Mesenchymal stem cell (in vitro differentiated cells and primary cell): ENCODE data around the gene HIKESHI.

Experiments used
- DNase-seq: peaks from one replicate; pipeline ENCODE4 v3.0.0-alpha.2; 2013
- H2AFZ ChIP-seq: one replicate; pipeline ENCODE4 v1.6.1; 2013; ENCODE audit warnings: low read depth, mild to moderate bottlenecking, control low read depth, inconsistent platforms, low read length, moderate library complexity
- H2AK5ac ChIP-seq: 2 replicates; pipeline ENCODE4 v1.6.1; 2013; ENCODE audit warnings: low read length, moderate library complexity, mild to moderate bottlenecking, inconsistent platforms; ENCODE audit not compliant: severe bottlenecking
- H2BK120ac ChIP-seq: one replicate; pipeline ENCODE4 v1.6.1; 2013; ENCODE audit warnings: low read depth, mild to moderate bottlenecking, inconsistent platforms, low read length, moderate library complexity
- H2BK12ac ChIP-seq, 2 experiments: one replicate each; pipeline ENCODE4 v1.6.1; 2013; ENCODE audit warnings: inconsistent platforms in 2 of 2, low read length in 2 of 2, mild to moderate bottlenecking in 2 of 2, moderate library complexity in 2 of 2, control low read depth in 1 of 2
- H2BK15ac ChIP-seq: one replicate; pipeline ENCODE4 v1.6.1; 2013; ENCODE audit warnings: mild to moderate bottlenecking, low read depth, inconsistent platforms; ENCODE audit not compliant: poor library complexity, severe bottlenecking
- H2BK5ac ChIP-seq: 2 replicates; pipeline ENCODE4 v1.6.1; 2013; ENCODE audit warnings: low read depth, mild to moderate bottlenecking, low read length, control low read depth, inconsistent platforms; ENCODE audit not compliant: poor library complexity, severe bottlenecking
- H3K14ac ChIP-seq, 2 experiments: one replicate each; pipeline ENCODE4 v1.6.1; 2013; ENCODE audit warnings: inconsistent platforms in 2 of 2, low read length in 2 of 2, control low read depth in 1 of 2, mild to moderate bottlenecking in 1 of 2, moderate library complexity in 1 of 2
- H3K18ac ChIP-seq, 2 experiments: one replicate each; pipeline ENCODE4 v1.6.1; 2013; ENCODE audit warnings: inconsistent platforms in 2 of 2, low read length in 2 of 2, control low read depth in 1 of 2, low read depth in 1 of 2, mild to moderate bottlenecking in 1 of 2
- H3K23ac ChIP-seq, 2 experiments: one replicate each; pipeline ENCODE4 v1.6.1; 2013; ENCODE audit warnings: inconsistent platforms in 2 of 2, low read length in 2 of 2, mild to moderate bottlenecking in 2 of 2, moderate library complexity in 2 of 2, control low read depth in 1 of 2
- H3K27ac ChIP-seq: 2 replicates; pipeline ENCODE4 v1.5.1; 2013; ENCODE audit warnings: mild to moderate bottlenecking, moderate library complexity, low read length, control low read depth, inconsistent platforms; ENCODE audit not compliant: poor library complexity, severe bottlenecking
- H3K27me3 ChIP-seq, 2 experiments: 2 replicates each; pipeline versions ENCODE4 v1.6.1 to v1.7.0; 2013; ENCODE audit warnings: low read length in 2 of 2, mild to moderate bottlenecking in 2 of 2, moderate library complexity in 2 of 2, control low read depth in 1 of 2, inconsistent platforms in 1 of 2; ENCODE audit not compliant: control insufficient read depth in 1 of 2, insufficient read depth in 1 of 2
- H3K36me3 ChIP-seq, 2 experiments: 2 replicates each; pipeline versions ENCODE4 v1.6.1 to v1.7.0; 2013; ENCODE audit warnings: low read length in 2 of 2, control low read depth in 1 of 2, inconsistent platforms in 1 of 2, low read depth in 1 of 2, mild to moderate bottlenecking in 1 of 2; ENCODE audit not compliant: insufficient read depth in 2 of 2, control insufficient read depth in 1 of 2
- H3K4ac ChIP-seq, 2 experiments: one replicate each; pipeline ENCODE4 v1.6.1; 2013; ENCODE audit warnings: inconsistent platforms in 2 of 2, low read length in 2 of 2, mild to moderate bottlenecking in 2 of 2, moderate library complexity in 2 of 2, control low read depth in 1 of 2, low read depth in 1 of 2
- H3K4me1 ChIP-seq: 2 replicates; pipeline ENCODE4 v1.6.1; 2013; ENCODE audit warnings: low read depth, low read length, control low read depth; ENCODE audit not compliant: control insufficient read depth, insufficient read depth
- H3K4me2 ChIP-seq: 2 replicates; pipeline ENCODE4 v1.6.1; 2013; ENCODE audit warnings: low read length, mild to moderate bottlenecking, inconsistent platforms; ENCODE audit not compliant: poor library complexity, severe bottlenecking
- H3K4me3 ChIP-seq, 2 experiments: 2 replicates each; pipeline versions ENCODE4 v1.5.1 to v1.7.0; 2013; ENCODE audit warnings: low read length in 2 of 2, mild to moderate bottlenecking in 2 of 2, control low read depth in 1 of 2, low read depth in 1 of 2; ENCODE audit not compliant: insufficient read depth in 1 of 2
- H3K79me1 ChIP-seq: replicated peaks from 2 replicates; pipeline ENCODE4 v1.6.1; 2013; ENCODE audit warnings: mild to moderate bottlenecking, control low read depth, low read length, inconsistent platforms; ENCODE audit not compliant: poor library complexity, severe bottlenecking
- H3K9ac ChIP-seq: 2 replicates; pipeline ENCODE4 v1.7.0; 2013; ENCODE audit warnings: mild to moderate bottlenecking, low read length, moderate library complexity
- H3K9me3 ChIP-seq: 2 replicates; pipeline ENCODE4 v1.7.0; 2013; ENCODE audit warnings: mild to moderate bottlenecking, low read length; ENCODE audit not compliant: control insufficient read depth
- H4K8ac ChIP-seq: one replicate; pipeline ENCODE4 v1.6.1; 2013; ENCODE audit warnings: inconsistent platforms, mild to moderate bottlenecking, low read length, moderate library complexity
- H4K91ac ChIP-seq: one replicate; pipeline ENCODE4 v1.6.1; 2013; ENCODE audit warnings: mild to moderate bottlenecking, low read length, inconsistent platforms
- whole genome bisulfite sequencing: methylation state at CpG from one replicate; pipeline ENCODE4 v1.1.7; 2013; ENCODE audit warnings: mixed read lengths; 5-methylcytosine and 5-hydroxymethylcytosine counted together

HIKESHI gene

DNA sequence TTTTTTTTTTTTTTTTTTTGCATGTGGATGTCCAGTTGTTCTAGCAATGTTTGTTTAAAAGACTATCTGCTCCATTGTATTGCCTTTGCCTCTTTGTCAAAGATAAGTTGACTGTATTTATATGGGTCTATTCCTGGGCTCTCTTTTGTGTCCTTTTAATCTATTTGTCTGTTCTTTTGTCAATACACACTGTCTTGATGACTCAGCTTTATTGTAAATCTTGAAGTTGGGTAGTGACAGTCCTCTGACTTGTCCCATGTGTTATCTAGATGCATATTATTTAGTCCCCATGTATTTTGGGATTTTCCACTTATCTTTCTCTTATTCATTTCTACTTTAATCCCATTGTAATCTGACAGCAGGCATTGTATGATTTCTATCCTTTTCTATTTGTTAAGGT is 75.9 kb downstream of the HIKESHI start:
- H2BK5ac ChIP-seq: no peak overlapping the region
- H3K18ac ChIP-seq: no peak overlapping the region
- no peak overlapping the region for H2BK120ac ChIP-seq
- H4K8ac ChIP-seq: no peak overlapping the region
- H3K14ac ChIP-seq: no peak overlapping the region
- no peak overlapping the region for H2BK12ac ChIP-seq
- H3K79me1 ChIP-seq: no peaks in the 10 kb centered on the region
- peaks cover 15% of the 10 kb centered on the region for H3K9me3 ChIP-seq
- no peak overlapping the region for H3K27ac ChIP-seq
- DNase-seq: no peak
- H3K4me1 ChIP-seq: peaks cover 6% of the 10 kb centered on the region
- no peak overlapping the region for H3K23ac ChIP-seq
- no peak overlapping the region for H2AFZ ChIP-seq
- no peak overlapping the region for H3K9ac ChIP-seq
- H2AK5ac ChIP-seq: no peak overlapping the region
- no peak overlapping the region for H4K91ac ChIP-seq
- no peak overlapping the region for H3K4me3 ChIP-seq
- H3K4me2 ChIP-seq: no peak overlapping the region
- H3K36me3 ChIP-seq: no peaks in the 10 kb centered on the region
- H3K27me3 ChIP-seq: no peaks in the 10 kb centered on the region
- no peak overlapping the region for H3K4ac ChIP-seq
- no peak overlapping the region for H2BK15ac ChIP-seq

DNA sequence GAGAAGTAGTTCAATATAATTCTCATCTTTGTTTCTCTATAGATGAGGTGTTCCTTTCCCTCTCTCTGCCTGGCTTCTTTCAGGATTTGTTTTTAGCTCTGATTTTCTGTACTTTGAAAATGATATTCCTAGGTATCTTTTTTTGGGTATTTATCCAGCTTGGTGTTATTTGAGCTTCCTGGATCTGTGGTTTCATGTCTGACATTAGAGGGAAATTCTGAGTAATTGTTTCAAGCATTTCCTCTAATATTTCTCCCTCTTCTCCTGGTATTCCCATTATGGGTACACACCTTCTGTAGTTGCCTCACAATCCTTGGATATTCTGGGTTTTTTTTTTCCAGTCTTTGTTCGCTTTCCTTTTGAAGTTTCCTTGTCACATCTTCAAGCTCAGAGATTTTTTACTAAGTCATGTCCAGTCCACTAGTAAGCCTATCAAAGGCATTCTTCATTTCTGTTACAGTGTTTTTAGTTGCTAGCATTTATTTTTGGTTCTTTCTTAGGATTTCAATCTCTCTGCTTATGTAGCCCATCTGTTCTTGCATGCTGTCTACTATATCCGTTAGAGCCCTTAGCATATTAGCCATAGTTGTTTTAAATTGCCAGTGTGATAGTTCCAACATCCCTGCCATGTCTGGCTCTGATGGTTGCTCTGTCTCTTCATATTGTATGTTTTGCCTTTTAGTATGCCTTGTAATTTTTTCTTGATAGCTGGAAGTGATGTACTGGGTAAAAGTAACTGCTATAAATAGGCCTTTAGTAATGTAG is 78.4 kb downstream of the HIKESHI start:
- peaks cover 15% of the 10 kb centered on the region for H3K9me3 ChIP-seq
- no peak overlapping the region for H3K4me2 ChIP-seq
- H3K14ac ChIP-seq: no peak overlapping the region
- H4K8ac ChIP-seq: no peak overlapping the region
- no peak overlapping the region for H3K27ac ChIP-seq
- H3K36me3 ChIP-seq: no peaks in the 10 kb centered on the region
- WGBS: 100% methylated on average over 2 of the region's 2 CpGs
- H2BK12ac ChIP-seq: no peak overlapping the region
- H3K79me1 ChIP-seq: no peaks in the 10 kb centered on the region
- H3K4me3 ChIP-seq: no peak overlapping the region
- no peak overlapping the region for H2AK5ac ChIP-seq
- H2BK5ac ChIP-seq: no peak overlapping the region
- no peak overlapping the region for H4K91ac ChIP-seq
- no peak overlapping the region for H2BK120ac ChIP-seq
- no peak overlapping the region for H2AFZ ChIP-seq
- no peak for DNase-seq
- H3K27me3 ChIP-seq: no peaks in the 10 kb centered on the region
- no peak overlapping the region for H3K23ac ChIP-seq
- H3K9ac ChIP-seq: no peak overlapping the region
- no peak overlapping the region for H2BK15ac ChIP-seq
- no peaks in the 10 kb centered on the region for H3K4me1 ChIP-seq
- no peak overlapping the region for H3K4ac ChIP-seq
- no peak overlapping the region for H3K18ac ChIP-seq

- Histone ChIP-seq H2BK120ac (no peak overlapping the region), H3K18ac (no peak overlapping the region), H3K9me3 (peaks cover 7% of the 10 kb centered on the region), H3K27ac (no peak overlapping the region), H3K4me1 (no peaks in the 10 kb centered on the region), H2BK15ac (no peak overlapping the region), H2AK5ac (no peak overlapping the region), H3K4me2 (no peak overlapping the region), H2BK5ac (no peak overlapping the region), H3K23ac (no peak overlapping the region), H3K27me3 (no peaks in the 10 kb centered on the region), H2AFZ (no peak overlapping the region), H3K14ac (no peak overlapping the region), H3K9ac (no peak overlapping the region), H3K4ac (no peak overlapping the region), H3K36me3 (no peaks in the 10 kb centered on the region), H2BK12ac (no peak overlapping the region), H3K4me3 (no peak overlapping the region), H4K91ac (no peak overlapping the region), H3K79me1 (no peaks in the 10 kb centered on the region), H4K8ac (no peak overlapping the region)
- 90% methylated on average over 4 of the region's 5 CpGs for WGBS
- no peak for DNase-seq
These were observed 81.3 kb downstream of the HIKESHI start for GRCh38 chr11:86383041-86383955.

DNA sequence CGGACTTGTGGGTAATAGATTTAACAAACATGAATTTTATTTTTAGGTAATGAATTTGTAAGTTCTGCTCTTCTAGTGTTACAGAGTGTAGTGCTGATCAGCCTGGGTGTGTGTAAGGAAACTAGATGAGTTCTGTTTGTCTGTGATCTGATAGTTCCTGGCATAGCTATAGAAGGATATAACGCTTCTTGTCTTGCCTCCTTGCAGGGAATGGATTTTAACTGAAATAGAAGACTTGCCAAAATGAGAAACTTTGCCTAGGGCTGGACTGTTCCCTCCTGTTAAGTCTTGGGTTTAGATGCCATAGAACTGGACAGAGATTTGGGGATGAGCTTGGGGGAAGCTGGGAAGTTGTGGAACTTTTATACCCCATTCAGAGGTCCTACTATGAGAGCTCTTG is 84.2 kb downstream of the HIKESHI start:
- no peak overlapping the region for H3K4ac ChIP-seq
- H3K4me3 ChIP-seq: peak overlapping the region in 1 of 2 experiments; percentile 41
- no peak overlapping the region for H2BK5ac ChIP-seq
- 96% methylated on average over 2 of the region's 2 CpGs for WGBS
- no peaks in the 10 kb centered on the region for H3K4me1 ChIP-seq
- no peak overlapping the region for H4K8ac ChIP-seq
- H4K91ac ChIP-seq: no peak overlapping the region
- no peak overlapping the region for H2AK5ac ChIP-seq
- H3K9ac ChIP-seq: peak overlapping the region; percentile 54
- H2BK15ac ChIP-seq: no peak overlapping the region
- H2BK120ac ChIP-seq: no peak overlapping the region
- H3K4me2 ChIP-seq: no peak overlapping the region
- H3K27ac ChIP-seq: no peak overlapping the region
- H3K9me3 ChIP-seq: no peaks in the 10 kb centered on the region
- no peaks in the 10 kb centered on the region for H3K36me3 ChIP-seq
- no peaks in the 10 kb centered on the region for H3K27me3 ChIP-seq
- H2BK12ac ChIP-seq: no peak overlapping the region
- H3K18ac ChIP-seq: no peak overlapping the region
- no peak overlapping the region for H2AFZ ChIP-seq
- no peak overlapping the region for H3K14ac ChIP-seq
- H3K79me1 ChIP-seq: no peaks in the 10 kb centered on the region
- no peak for DNase-seq
- no peak overlapping the region for H3K23ac ChIP-seq
